Liver (tissue), 9 donors: Measurements from ENCODE around the gene SPON2. TPM values are rescaled to one million over a fixed set of nuclear protein-coding genes. Genes with fewer than 3 reads are reported as not detected.
A peak's percentile ranks its signal among the peaks of the same experiment; 100 is the strongest.

Source experiments
- DNase-seq: peaks from one replicate; pipeline ENCODE4 v3.0.0-alpha.2; 2017; ENCODE audit warnings: low spot score
- H3K27ac ChIP-seq, 2 donors: one replicate each; pipeline ENCODE4 v1.7.0; 2013; ENCODE audit warnings: inconsistent platforms in 2 of 2, low read length in 2 of 2, control low read depth in 1 of 2, low read depth in 1 of 2, mild to moderate bottlenecking in 1 of 2
- H3K27me3 ChIP-seq, 4 donors: one replicate each; pipeline versions ENCODE4 v1.6.1 to v1.7.0; 2013; ENCODE audit warnings: low read length in 3 of 4, inconsistent platforms in 1 of 4, mild to moderate bottlenecking in 1 of 4, moderate library complexity in 1 of 4; ENCODE audit not compliant: control insufficient read depth in 4 of 4, insufficient read depth in 4 of 4
- H3K36me3 ChIP-seq, 4 donors: one replicate each; pipeline versions ENCODE4 v1.6.1 to v1.7.0; 2013; ENCODE audit warnings: low read length in 3 of 4, mild to moderate bottlenecking in 3 of 4, low read depth in 1 of 4, moderate library complexity in 1 of 4; ENCODE audit not compliant: control insufficient read depth in 4 of 4, insufficient read depth in 3 of 4
- H3K4me1 ChIP-seq, 4 donors: one replicate each; pipeline versions ENCODE4 v1.6.1 to v1.7.0; 2013; ENCODE audit warnings: low read length in 3 of 4, mild to moderate bottlenecking in 3 of 4, moderate library complexity in 1 of 4; ENCODE audit not compliant: control insufficient read depth in 4 of 4, insufficient read depth in 4 of 4
- H3K4me3 ChIP-seq, 3 donors: one replicate each; pipeline versions ENCODE4 v1.6.1 to v1.7.0; 2013; ENCODE audit warnings: low read length in 3 of 3, control low read depth in 1 of 3, low read depth in 1 of 3, mild to moderate bottlenecking in 1 of 3
- H3K9ac ChIP-seq, 2 donors: one replicate each; pipeline ENCODE4 v1.7.0; 2013; ENCODE audit warnings: low read length in 2 of 2, mild to moderate bottlenecking in 2 of 2, moderate library complexity in 2 of 2, control low read depth in 1 of 2, low read depth in 1 of 2
- H3K9me3 ChIP-seq, 4 donors: one replicate each; pipeline versions ENCODE4 v1.6.1 to v1.7.0; 2013; ENCODE audit warnings: low read length in 3 of 4; ENCODE audit not compliant: control insufficient read depth in 4 of 4
- ATF3 ChIP-seq: IDR thresholded peaks from 2 replicates; pipeline ENCODE4 v1.6.1; 2016; ENCODE audit warnings: antibody characterized with exemption
- EGR1 ChIP-seq, 2 donors: IDR thresholded peaks; 2 replicates each; pipeline ENCODE4 v1.6.1; 2016 to 2018; ENCODE audit warnings: antibody characterized with exemption in 2 of 2, low read depth in 2 of 2
- FOXA1 ChIP-seq: IDR thresholded peaks from 2 replicates; pipeline ENCODE4 v1.6.1; 2016; ENCODE audit warnings: antibody characterized with exemption
- GABPA ChIP-seq, 2 donors: IDR thresholded peaks in 1 of 2; conservative IDR thresholded peaks in 1 of 2; 2 replicates each; pipeline ENCODE4 v1.6.1; 2016; ENCODE audit warnings: antibody characterized with exemption in 2 of 2, mild to moderate bottlenecking in 1 of 2, moderate library complexity in 1 of 2
- HNF4A ChIP-seq, 2 donors: conservative IDR thresholded peaks; 2 replicates each; pipeline ENCODE4 v1.6.1; 2016; ENCODE audit warnings: antibody characterized with exemption in 2 of 2, mild to moderate bottlenecking in 2 of 2
- HNF4G ChIP-seq: IDR thresholded peaks from 2 replicates; pipeline ENCODE4 v1.6.1; 2016; ENCODE audit warnings: antibody characterized with exemption
- JUND ChIP-seq, 2 donors: IDR thresholded peaks; 2 replicates each; pipeline ENCODE4 v1.6.1; 2016; ENCODE audit warnings: antibody characterized with exemption in 2 of 2
- MAX ChIP-seq: IDR thresholded peaks from 2 replicates; pipeline ENCODE4 v1.6.1; 2016; ENCODE audit warnings: antibody characterized with exemption
- NR2F2 ChIP-seq: IDR thresholded peaks from 2 replicates; pipeline ENCODE4 v1.6.1; 2016; ENCODE audit warnings: antibody characterized with exemption
- RAD21 ChIP-seq, 2 donors: IDR thresholded peaks; 2 replicates each; pipeline ENCODE4 v1.6.1; 2016; ENCODE audit warnings: antibody characterized with exemption in 2 of 2, mild to moderate bottlenecking in 2 of 2
- REST ChIP-seq: IDR thresholded peaks from 2 replicates; pipeline ENCODE4 v1.6.1; 2016; ENCODE audit warnings: antibody characterized with exemption, mild to moderate bottlenecking
- RXRA ChIP-seq, 2 donors: IDR thresholded peaks; 2 replicates each; pipeline ENCODE4 v1.6.1; 2017 to 2018; ENCODE audit warnings: antibody characterized with exemption in 2 of 2, mild to moderate bottlenecking in 1 of 2
- SP1 ChIP-seq: IDR thresholded peaks from 2 replicates; pipeline ENCODE4 v1.6.1; 2018; ENCODE audit warnings: antibody characterized with exemption, mild to moderate bottlenecking
- TAF1 ChIP-seq: conservative IDR thresholded peaks from 2 replicates; pipeline ENCODE4 v1.6.1; 2016; ENCODE audit warnings: antibody characterized with exemption, mild to moderate bottlenecking
- YY1 ChIP-seq: IDR thresholded peaks from 2 replicates; pipeline ENCODE4 v1.6.1; 2016; ENCODE audit warnings: antibody characterized with exemption, mild to moderate bottlenecking
- WGBS: extraction: QIAGEN DNeasy Blood & Tissue Kit; methylation state at CpG from one replicate; pipeline ENCODE4 v1.1.7; 2013; 5-methylcytosine and 5-hydroxymethylcytosine counted together
- polyA plus RNA-seq, 2 donors: library from polyadenylated mRNA; stranded (reverse) in 1 of 2; unstranded in 1 of 2; fragments of 200-250 nt in 1 of 2; fragments of >200 nt in 1 of 2; fragmentation: Nextera tagmentation in 1 of 2; extraction: Ambion mirVana in 1 of 2; gene quantifications; one replicate each; pipeline versions ENCODE4 v1.2.1 to v1.2.3, GENCODE V29; 2013 to 2015
- total RNA-seq, 2 donors: library from RNA; depleted of rRNA; stranded (reverse); fragments of >200 nt; gene quantifications; one replicate each; pipeline ENCODE4 v1.2.3, GENCODE V29; 2014
- TF ChIP-seq, protein P1 (sequence below): fragments of 150-350 bp; IDR thresholded peaks from 2 replicates; pipeline ENCODE4 v1.5.1; 2017; ENCODE audit warnings: improper control_type of control experiment, low read depth, low read length; ENCODE audit not compliant: missing input control
- TF ChIP-seq, protein P2 (sequence below): IDR thresholded peaks from 2 replicates; pipeline ENCODE4 v1.6.1; 2016; ENCODE audit warnings: antibody characterized with exemption
- donor health status: healthy.
- donor health status: healthy.
- donor health status: healthy.
- donor health status: healthy.
- donor health status: healthy.

Gene SPON2
- total and polyA plus RNA-seq, 4 donors = 35.7 to 80.3 (median 72.3) TPM

DNA sequence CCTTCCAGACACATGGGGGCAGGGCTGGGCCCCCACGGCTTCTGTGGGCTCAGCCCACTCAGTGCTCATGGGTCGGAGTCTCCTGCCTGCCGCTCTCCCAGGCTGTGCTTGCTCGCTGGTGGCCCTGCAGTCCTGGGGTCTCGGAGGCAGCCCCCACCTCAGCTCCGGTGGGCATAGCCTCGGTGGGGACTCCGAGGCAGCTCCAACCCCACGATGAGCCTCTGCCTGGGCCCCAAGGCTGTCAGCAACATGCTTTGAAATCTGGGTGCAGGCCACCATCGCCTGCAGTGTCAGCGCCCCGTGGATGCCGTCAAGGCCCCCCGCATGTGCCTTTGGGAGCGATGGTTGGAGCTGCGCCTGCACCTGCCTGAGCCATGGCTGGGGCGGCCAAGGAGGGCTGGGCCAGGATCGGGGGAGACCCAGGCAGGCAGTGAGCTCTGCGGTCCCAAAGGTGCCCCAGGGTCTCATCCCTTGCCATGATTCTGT lies 30.2 kb upstream of the SPON2 start:
- no peaks in the 10 kb centered on the region for H3K27me3 ChIP-seq
- peak overlapping the region; percentile 4 to 20 for H3K27ac ChIP-seq
- DNase-seq = no peak
- no peak overlapping the region for H3K9ac ChIP-seq
- TF ChIP-seq JUND (IDR thresholded peaks at IDR 0.05) = no peak
- no peak for TF ChIP-seq TAF1
- TF ChIP-seq FOXA1 = no peak
- TF ChIP-seq ATF3 = no peak
- no peaks in the 10 kb centered on the region for H3K9me3 ChIP-seq
- H3K4me3 ChIP-seq = no peak overlapping the region
- 95% methylated on average over 19 of the region's 19 CpGs for WGBS
- H3K4me1 ChIP-seq = peaks cover 2 to 33% (median 16%) of the 10 kb centered on the region in 4 donors
- H3K36me3 ChIP-seq = peaks cover 0 to 2% (median 0%) of the 10 kb centered on the region in 4 donors

DNA sequence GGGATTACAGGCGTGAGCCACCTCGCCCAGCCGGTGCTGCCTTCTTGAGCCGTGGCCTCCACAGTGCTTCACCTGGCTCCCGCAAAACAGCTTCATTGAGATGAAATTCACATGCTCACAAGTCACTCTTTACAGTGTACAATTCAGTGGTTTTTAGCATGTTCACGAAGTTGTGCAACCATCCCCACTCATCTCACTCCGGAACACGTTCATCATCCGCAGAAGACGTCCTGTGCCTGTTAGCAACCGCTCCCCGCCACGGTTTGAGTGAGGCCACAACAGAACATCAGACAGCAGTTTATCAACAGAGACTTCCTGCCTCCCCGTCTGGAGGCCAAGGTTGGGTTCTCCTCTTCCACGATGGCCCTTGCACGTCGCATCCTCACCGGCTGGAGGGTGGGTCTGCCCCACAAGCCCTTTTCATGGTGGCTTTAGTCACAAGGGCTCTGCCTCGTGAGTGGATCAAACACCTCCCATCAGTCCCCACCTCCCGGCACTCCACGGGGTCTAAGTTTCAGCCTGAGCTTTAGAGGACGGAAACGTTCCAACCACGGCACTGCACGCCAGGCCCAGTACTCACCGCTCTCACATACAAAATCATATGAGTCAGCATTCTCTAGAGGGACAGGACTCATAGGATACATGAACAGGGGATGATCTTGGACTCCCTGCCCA lies 29.6 kb upstream of the SPON2 start:
- H3K4me3 ChIP-seq = no peak overlapping the region
- peak; percentile 61 for TF ChIP-seq NR2F2
- no peak for TF ChIP-seq HNF4A (conservative IDR thresholded peaks at IDR 0.05)
- TF ChIP-seq MAX = no peak
- no peak for TF ChIP-seq RXRA (IDR thresholded peaks at IDR 0.05)
- peak; percentile 57 for TF ChIP-seq SP1
- no peaks in the 10 kb centered on the region for H3K27me3 ChIP-seq
- 73% methylated on average over 26 of the region's 26 CpGs for WGBS
- peaks cover 0 to 2% (median under 1%) of the 10 kb centered on the region in 4 donors for H3K36me3 ChIP-seq
- peaks cover 2 to 32% (median 16%) of the 10 kb centered on the region in 4 donors for H3K4me1 ChIP-seq
- peak overlapping the region; percentile 20 to 42 for H3K27ac ChIP-seq
- DNase-seq = peak; percentile 32
- no peak overlapping the region for H3K9ac ChIP-seq
- H3K9me3 ChIP-seq = no peaks in the 10 kb centered on the region

GRCh38 chr4:1200425-1201035 lies 28.1 kb upstream of the SPON2 start:
- WGBS = 72% methylated on average over 20 of the region's 20 CpGs
- no peaks in the 10 kb centered on the region for H3K9me3 ChIP-seq
- peaks cover 0 to 3% (median 2%) of the 10 kb centered on the region in 4 donors for H3K36me3 ChIP-seq
- H3K27me3 ChIP-seq = no peaks in the 10 kb centered on the region
- peak; percentile 34 for DNase-seq
- H3K4me3 ChIP-seq = no peak overlapping the region
- H3K9ac ChIP-seq = no peak overlapping the region
- TF ChIP-seq ATF3 (no peak), FOXA1 (no peak), EGR1 (IDR thresholded peaks at IDR 0.05; ENCODE audit: low read depth in 2 of 2) (no peak), YY1 (no peak), TAF1 (no peak), SP1 (no peak), REST (no peak), JUND (IDR thresholded peaks at IDR 0.05) (no peak), HNF4G (no peak), RAD21 (IDR thresholded peaks at IDR 0.05) (no peak), GABPA (IDR thresholded peaks at IDR 0.05 in 1 of 2, conservative IDR thresholded peaks at IDR 0.05 in 1 of 2) (no peak), NR2F2 (no peak)
- TF ChIP-seq, protein P1, sequence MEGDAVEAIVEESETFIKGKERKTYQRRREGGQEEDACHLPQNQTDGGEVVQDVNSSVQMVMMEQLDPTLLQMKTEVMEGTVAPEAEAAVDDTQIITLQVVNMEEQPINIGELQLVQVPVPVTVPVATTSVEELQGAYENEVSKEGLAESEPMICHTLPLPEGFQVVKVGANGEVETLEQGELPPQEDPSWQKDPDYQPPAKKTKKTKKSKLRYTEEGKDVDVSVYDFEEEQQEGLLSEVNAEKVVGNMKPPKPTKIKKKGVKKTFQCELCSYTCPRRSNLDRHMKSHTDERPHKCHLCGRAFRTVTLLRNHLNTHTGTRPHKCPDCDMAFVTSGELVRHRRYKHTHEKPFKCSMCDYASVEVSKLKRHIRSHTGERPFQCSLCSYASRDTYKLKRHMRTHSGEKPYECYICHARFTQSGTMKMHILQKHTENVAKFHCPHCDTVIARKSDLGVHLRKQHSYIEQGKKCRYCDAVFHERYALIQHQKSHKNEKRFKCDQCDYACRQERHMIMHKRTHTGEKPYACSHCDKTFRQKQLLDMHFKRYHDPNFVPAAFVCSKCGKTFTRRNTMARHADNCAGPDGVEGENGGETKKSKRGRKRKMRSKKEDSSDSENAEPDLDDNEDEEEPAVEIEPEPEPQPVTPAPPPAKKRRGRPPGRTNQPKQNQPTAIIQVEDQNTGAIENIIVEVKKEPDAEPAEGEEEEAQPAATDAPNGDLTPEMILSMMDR = no peak
- TF ChIP-seq, protein P2, sequence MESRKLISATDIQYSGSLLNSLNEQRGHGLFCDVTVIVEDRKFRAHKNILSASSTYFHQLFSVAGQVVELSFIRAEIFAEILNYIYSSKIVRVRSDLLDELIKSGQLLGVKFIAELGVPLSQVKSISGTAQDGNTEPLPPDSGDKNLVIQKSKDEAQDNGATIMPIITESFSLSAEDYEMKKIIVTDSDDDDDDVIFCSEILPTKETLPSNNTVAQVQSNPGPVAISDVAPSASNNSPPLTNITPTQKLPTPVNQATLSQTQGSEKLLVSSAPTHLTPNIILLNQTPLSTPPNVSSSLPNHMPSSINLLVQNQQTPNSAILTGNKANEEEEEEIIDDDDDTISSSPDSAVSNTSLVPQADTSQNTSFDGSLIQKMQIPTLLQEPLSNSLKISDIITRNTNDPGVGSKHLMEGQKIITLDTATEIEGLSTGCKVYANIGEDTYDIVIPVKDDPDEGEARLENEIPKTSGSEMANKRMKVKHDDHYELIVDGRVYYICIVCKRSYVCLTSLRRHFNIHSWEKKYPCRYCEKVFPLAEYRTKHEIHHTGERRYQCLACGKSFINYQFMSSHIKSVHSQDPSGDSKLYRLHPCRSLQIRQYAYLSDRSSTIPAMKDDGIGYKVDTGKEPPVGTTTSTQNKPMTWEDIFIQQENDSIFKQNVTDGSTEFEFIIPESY = no peak
- peaks cover 2 to 28% (median 12%) of the 10 kb centered on the region in 4 donors for H3K4me1 ChIP-seq
- H3K27ac ChIP-seq = peak overlapping the region; percentile 59 to 66
